Fibroblast of peridontal ligament (primary cell): Measurements from ENCODE around the gene SLC6A7.

Experiments
- DNase-seq: peaks from one replicate; pipeline ENCODE4 v3.0.0-alpha.2; 2010; ENCODE audit errors: extremely low read depth

SLC6A7 gene

DNA sequence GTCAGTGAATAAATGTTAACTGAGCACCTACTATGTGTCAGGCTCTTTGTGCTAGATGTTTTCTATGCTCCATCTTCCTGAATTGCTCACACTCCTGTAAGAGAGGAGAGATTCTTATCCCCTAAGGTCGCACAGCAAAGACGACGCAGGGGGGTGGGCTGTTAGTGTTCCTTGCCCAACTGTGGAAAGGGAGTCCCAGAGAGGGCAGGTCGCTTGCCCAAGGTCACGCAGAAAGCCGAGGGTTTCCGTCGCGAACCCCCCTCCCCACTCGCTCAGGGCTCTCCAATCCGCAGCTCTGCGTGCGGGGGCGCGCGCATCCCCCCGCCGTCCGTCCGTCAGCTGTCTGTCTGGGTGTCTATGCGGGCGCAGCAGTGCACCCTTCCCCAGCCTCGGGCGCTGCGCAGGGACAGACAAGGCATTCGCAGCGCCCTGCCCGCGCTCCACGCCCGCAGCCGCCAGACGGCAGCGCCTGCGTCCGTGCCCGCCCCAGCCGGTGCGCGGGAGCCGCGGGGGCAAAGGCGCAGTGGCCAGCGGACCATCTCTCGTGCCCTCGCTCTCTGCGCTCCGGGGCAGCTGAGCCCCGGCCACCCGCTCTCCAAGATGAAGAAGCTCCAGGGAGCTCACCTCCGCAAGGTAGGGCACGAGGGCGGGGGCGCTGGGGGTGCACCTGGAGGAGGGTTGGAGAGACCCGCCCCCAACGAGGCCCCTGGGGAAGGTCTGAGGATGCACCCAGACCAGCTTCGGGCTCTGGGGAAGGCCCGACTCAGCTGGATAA, at the start of gene SLC6A7:
SLC6A7 (plus strand) TSS at position 335 of the 775 bp plus-strand sequence; CDS start at position 601, 266 bp downstream.
- no peak for DNase-seq

DNA sequence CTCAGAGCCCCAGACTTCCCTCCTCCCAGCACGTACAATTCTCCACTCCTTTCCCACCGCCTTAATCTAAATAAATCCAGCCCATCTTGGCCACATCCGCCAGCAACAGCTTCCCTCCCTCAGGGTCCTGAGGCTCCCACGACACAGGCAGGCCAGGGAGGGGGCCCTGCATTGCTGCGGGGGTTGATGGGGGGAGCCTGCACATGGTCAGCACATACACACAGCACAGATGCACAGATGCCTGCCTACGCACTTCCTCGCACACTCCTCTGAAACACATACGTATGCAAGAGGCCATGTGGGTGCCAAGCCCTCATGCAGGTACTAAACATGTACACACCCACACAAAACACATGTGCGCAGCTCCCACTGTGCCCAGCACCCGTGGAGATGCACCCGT, 49.0 kb upstream of the SLC6A7 start:
- DNase-seq = peak; percentile 77

DNA sequence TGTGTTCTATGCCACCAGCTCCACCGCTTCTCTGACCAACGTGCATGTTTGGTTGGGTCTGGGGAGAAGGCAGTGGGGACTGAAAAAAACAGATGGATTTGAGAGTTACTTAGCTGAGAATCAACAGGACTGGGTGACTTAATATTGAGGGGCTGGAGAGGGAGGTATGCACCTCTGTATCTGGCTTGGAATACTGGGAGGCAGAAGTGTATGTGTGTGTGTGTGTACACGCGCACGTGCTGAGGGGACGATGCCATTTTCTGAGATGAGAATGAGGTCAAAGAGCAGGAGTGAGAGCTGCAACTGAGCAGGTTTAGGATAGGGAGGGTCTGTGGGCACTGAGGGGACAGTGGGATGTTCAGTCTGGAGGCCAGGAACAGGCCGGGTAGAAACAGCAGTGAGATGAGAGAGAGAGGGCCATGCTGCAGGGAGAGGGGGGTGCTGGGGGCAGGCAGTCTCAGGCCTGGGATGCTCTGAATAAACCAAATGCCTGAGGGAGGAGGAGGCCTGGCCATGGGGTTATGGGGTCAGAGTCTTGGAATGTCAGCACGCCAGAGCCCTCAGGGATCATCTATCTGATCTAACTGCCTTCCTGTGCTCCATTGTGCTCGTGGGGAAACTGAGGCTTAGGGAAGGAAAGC, 48.2 kb upstream of the SLC6A7 start:
- peak; percentile 80 for DNase-seq

DNA sequence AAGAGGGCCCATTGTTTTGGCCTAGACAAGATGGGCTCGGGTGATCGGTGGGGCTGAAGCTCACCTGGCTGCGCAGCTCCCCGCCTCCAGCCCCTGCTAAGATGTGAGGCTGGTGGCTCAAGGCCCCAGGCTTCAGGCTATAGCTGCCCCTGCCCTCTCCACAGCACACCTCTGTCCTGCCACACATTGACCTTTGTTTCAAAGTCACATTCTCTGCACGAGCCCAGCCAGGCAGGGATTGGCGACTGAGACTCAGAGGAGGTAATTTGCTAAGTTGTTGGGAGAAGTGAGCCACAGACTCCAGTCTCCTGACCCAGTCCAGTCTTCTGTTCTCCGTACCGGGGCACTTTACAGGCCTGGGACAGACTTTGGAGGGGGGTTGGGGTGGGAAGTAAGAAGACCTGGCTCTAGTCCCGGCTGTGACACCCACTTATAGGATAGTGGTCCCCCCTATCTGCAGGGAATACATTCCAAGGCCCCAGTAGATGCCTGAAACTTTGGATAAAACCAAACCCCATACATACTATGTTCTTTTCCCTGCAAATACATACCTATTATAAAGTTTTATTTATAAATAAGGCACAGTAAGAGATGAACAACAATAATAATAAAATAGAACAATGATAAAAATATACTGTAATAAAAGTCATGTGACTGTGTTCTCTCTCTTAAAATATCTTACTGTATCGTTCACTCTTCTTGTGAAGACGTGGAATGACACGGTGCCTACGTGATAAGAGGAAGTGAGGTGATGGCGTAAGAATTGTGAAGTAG, 47.5 kb upstream of the SLC6A7 start:
- no peak for DNase-seq

DNA sequence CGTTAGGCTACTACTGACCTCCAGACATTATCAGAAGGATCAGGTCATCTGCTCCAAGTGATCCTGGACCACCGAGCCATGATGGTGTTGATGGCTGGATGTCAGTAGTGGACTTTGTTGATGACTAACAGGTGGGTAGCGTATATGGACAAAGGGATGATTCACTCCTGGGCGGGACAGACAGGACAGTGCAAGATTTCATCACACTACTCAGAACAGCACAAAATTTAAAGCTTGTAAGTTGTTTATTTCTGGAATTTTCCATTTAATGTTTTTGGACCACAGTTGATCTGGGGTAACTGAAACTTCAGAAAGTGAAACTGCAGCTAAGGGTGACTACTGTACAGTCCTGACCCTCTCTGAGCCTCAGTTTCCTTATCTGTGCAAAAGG, 46.9 kb upstream of the SLC6A7 start:
- peak; percentile 95 for DNase-seq

DNA sequence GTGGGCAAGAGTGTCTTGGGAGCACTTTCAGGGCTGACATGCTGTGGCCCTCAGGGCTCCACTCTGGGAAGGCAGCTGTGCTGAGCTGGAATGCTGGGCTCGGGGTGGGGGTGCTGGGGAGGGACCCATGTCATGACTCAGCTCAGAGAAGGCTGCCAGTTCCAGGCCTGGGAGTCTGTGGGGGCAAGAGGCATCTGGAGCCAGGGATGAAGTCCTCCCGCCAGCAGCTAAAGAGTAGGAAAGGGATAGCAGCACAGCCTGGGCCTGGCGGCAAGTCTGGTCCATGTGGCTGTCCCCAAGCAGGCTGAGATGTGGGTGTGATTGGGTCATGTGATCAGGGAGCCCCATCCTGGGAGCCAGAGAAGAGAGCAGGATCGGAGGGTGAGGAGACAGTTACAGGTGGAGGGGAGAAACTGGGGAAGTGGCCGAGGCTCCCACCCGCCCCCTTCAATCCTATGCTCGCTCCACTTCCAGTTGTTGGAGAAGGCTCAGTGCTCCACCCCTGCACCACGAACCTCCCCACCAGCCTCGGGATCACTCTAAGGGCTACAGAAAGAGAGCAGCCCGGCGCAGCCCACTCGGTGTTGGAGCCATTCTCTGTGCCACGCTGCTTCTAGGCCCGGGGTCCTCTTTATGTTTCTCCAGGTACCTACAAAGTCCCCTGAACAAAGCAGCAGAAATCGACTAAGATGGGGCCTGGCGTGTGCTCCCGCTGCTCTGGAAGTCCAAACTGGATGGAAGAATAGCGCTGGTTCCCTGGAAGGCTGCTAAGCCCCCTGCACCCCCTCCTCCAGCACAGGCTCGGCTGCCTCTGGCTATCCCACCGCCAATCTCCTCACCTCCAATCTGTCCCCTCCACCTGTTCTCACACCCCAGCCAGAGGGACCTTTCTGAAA, 46.3 kb upstream of the SLC6A7 start:
- peak; percentile 95 for DNase-seq

DNA sequence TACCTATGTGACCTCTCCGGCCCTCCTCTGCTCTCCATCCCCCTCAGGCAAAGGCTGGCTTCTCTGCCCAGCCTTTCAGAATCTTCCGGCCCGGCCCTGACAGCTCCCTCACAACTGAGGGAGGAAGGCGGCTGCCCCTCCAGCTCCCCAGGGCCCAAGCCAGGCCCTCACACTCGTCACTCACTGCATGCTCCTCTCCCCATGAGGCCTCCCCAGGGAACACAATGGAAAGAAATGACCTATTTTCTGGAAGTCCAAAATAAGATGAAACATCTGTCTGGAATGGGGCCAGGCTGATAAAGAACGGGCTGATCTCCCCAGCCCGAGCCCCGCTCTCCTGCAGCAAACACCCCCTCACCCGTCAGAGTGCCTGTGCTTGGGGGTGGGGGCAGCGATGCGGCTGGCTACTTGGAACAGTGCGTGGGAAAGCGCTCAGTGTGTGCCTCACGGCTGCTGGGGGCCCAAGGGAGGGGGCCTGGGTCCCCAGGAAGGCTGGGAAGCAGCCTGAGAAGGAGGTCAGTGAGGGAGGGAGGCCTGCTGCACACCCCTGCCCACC, 45.5 kb upstream of the SLC6A7 start:
- DNase-seq = peak; percentile 82

DNA sequence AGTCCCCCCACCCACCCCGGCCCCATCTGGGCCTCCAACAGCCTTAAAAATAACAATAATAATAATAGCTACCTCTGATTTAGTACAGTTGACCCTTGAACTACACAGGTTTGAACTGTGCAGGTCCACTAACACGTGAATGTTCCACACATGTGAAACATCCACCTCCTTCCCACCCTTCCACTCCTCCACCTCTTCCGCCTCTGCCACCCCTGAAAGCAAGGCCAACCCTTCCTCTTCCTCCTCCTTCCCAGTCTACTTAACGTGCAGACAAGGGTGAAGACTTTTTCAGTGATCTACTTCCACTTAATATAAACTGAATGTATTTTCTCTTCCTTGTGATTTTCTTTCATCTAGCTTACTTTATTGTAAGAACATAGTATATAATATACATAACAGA, 45.0 kb upstream of the SLC6A7 start:
- no peak for DNase-seq

DNA sequence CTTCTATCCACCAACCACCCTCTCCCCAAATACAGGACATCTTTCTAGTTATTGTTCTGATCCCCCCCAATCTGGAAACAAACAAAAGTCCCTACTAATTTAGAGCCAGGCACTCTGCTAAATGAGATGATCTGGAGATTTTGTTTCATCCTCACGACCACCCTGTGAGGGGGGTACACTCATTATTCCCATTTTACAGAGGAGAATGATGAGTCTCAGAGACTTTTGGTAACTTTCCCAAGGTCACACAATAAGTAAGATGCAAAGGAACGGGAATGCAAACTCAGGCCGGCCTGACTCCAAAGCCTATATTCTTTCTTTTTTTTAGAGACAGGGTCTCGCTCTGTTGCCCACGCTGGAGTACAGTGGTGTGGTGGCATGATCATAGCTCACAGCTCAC, 43.6 kb upstream of the SLC6A7 start:
- DNase-seq = no peak

DNA sequence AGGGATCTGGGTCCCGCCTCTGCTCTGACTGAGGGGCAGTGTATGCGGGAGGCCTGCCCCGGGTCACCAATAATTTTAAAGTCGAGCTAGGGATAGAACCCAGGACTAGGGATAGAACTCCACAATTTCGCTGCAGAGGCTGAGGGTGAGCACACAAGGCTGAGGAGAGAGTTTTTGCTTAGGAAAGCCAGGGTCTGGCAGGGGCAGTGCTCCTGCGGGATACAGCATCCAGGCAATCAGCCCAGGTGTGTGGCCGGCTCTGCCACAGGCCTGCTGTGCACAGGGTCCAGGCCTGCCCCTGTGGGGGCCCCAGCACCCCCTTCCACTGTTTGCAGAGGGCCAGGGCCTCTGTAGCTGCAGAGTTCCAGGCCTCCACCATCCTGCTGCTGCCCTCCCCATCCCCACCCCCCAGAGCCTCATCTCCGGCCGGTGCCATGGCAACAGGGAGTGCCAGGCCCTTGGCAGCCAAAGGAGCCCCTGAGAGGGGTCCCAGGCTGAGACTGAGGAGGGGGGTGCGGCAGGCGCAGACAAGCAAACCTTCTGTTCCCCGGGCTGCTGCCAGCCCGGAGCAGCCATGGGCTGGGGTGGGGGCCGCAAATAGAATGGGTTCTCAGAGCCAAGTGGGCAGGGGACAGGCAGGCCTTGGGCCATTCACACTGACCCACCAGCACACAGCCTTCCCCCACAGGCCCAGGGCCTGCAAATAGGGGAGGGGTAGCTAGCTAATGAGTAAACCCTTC, 42.8 kb upstream of the SLC6A7 start:
- no peak for DNase-seq

DNA sequence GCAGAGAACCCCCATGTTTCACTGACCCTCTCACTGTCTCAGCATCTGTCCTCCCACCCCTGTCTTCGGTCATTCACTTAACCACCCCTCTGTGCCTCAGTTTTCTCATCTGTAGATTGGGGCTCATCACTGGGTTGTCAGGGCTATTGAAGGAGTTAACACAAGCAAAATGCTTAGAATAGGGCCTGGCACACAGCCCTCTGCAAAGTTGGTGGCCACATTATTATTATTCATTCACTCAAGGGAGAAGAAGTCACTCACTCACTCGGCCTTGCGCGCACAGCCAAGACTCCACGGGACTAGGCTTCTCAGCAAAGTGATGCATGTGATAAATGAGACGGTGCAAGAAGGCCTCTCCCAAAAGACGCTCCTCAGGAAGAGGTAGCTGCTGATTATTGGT, 42.2 kb upstream of the SLC6A7 start:
- no peak for DNase-seq

DNA sequence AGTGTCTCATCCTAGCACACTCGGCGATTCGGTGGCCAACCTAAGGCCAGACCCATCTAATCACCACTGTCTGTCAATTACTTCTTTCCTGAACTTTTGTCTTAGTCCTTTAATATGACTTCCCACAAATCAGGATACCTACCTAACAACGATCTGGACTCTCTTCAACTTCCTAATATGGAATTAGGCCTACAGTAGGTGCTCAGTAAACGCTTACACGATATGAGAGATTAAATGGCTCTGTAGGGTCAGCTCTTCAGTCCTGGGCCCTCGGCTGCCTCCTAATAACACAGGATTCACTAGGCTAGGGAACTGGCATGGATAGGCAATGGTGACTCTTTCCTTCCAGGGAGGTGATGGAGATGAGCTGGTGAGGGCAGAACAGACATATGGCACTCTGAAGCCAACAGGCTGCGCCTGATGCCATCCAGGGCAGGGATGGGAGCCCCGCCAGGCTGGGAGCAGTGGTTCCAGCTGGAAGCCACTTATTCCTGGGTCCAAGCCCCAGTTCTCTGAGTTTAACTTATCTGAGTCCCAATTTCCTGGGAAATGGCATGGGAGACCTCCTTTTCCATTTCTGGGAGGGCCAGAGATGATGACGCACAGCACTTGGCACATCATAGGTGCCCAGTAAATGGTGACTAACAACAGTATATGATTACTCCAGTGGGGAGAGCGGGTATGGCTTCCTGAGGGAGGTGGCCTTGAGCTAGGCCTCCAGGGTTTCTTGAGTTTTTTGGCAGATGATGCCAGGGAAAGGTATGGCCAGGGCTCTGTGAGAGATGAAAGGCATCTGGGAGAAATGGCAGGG, 41.5 kb upstream of the SLC6A7 start:
- peak; percentile 75 for DNase-seq

DNA sequence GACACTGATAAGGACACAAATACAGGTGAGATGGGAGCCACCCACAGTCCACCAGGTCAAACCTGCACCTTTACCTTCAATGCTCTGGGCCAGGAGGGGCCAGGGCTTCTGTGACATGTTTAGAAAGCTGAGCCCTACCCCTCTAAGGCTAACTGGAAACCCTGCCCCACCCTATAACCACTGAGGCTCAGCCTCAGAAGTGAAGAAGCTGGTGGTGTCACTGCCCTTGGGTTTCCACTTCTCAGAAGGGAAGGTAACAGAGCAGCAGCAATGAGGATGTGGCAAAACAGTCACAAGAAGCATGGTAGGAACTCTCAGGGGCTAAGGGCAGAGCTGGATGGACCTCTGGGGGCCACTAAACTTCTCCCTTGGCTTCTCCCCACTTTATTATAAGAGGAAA, 40.2 kb upstream of the SLC6A7 start:
- no peak for DNase-seq

DNA sequence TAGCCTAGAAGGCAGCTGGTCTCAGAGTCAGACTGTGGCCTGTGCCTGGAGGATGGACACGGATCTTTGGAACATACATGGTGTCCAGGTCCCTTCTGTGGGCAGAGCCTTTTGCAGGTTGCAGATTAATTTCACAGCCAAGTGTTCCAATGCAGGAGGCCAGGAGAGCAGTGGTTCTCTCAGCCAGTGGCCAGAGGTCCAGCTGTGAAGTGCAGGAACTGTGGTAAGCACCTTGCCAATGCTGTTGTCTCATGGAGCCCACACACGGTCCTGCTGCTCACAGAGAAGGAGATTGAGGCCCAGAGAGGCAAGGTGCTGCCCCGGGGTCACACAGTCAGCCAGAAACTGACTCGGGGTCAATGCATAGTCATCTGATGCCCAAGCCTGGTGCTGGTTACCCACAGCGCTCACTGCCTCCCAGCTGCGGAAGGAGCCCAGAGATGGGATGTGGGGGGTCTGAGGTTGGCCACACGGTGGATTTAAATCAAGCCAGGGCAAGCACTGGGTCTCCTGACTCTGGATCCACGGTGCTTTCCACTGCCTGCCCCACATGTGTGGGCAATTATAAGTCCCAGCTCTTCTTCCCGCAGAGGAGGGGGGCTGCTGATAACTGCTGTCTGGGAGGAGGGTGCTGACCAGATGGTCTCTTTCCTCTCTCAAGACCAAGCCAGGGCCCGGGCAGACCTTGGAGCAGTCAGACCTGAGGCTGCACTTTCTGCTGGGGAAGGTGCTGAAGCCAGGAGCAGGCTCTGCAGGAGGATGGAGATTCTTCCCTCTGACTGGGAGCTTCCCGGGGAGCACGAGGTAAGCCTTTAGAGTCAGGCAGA, 37.0 kb upstream of the SLC6A7 start:
- peak; percentile 67 for DNase-seq

DNA sequence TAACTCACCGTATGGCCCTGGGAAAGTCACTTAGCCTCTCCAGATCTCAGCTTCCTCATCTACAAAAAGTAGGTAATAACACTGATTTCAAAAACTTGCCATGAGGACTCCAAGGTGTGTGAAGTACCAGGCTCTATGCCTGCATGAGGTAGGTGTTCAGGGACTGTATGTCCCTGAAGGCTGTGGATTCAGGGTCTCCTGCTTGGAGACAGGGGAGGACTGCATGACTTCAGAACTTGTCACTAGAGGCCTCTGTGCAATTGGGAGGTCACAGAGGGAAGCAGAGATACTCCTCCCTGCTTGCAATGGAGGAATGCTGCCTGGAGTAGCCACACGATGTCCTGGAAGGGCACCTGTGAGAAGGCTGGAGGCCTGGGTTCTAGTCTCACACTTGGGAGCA, 36.4 kb upstream of the SLC6A7 start:
- no peak for DNase-seq

DNA sequence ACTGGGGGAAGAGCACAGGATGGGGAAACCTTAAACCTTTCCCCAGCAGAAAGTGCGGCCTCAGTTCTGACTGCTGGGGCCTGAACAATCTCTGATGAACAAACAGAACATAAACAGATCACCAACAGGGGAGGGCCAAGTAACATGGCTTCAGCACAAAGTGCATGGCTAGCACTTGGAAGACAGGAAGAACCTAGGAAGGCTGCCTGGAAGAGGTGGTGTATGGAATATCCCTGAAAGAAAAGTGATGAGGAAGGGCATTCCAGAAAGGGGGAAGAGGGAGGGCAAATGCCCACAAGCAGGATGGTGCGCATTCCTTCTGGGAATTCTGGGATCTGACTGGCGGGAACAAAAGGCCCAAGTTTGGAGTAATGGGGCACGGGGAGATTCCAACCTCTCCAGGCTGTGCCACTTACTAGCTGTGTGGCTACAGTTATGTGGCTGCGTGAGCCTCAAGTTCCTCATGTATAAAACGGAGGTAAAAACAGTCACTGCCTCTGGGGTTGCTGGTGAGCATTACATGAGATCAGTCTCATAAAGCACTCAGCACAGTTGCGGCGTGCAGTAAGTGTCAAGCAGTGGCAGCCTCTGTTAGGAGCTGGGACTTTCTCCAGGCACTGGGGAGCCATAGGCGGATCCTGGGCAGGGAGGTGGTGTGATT, 35.8 kb upstream of the SLC6A7 start:
- peak; percentile 80 for DNase-seq

DNA sequence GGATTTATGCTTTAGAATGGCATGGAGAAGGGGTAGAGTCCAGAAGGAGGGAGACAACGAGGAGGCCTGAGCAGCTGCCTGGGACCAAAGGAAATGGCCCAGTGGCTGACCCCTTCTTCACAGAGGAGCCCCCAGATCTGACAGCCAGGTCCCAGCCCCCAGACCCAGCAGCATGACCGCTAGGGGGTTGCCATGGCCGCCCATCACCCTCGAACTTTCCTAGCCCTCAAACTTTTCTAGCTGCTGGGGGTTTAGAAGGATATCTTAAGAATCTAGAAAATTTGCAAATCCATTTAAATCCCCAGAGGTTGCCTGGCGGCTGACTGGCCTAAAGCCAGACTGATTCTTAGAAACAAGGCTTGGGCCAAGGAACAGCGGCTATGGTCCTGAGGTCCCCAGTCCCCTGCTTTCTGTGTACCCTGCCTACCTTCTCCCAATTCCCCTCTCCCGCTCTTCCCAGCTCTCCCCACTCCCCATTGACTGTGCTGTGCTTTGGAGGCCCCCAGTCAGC, 35.2 kb upstream of the SLC6A7 start:
- no peak for DNase-seq
